MM.1S (cell line): ENCODE data around the gene TMIGD2.
A peak's percentile ranks its signal among the peaks of the same experiment; 100 is the strongest.

ENCODE experiments used
- DNase-seq: peaks from one replicate; pipeline ENCODE4 v3.0.0-alpha.2; 2015
- H2AFZ ChIP-seq: fragments of 300-600 bp; sonication (generic); 2 replicates; pipeline ENCODE4 v1.6.0; 2016; ENCODE audit warnings: antibody characterized with exemption, low read length
- H3F3A ChIP-seq: fragments of 300-600 bp; sonication (generic); 2 replicates; pipeline ENCODE4 v1.6.1; 2016; ENCODE audit warnings: mild to moderate bottlenecking, antibody characterized with exemption, low read length, moderate library complexity, mixed read lengths; ENCODE audit not compliant: insufficient read depth
- H3K27ac ChIP-seq: fragments of 300-600 bp; sonication (generic); 2 replicates; pipeline ENCODE4 v1.5.1; 2016; ENCODE audit warnings: mild to moderate bottlenecking, low read length
- H3K27me3 ChIP-seq: fragments of 300-600 bp; sonication (generic); replicated peaks from 2 replicates; pipeline ENCODE4 v1.6.0; 2016; ENCODE audit warnings: low read length; ENCODE audit not compliant: insufficient read depth
- H3K36me3 ChIP-seq: fragments of 300-600 bp; sonication (generic); replicated peaks from 2 replicates; pipeline ENCODE4 v1.6.1; 2016; ENCODE audit warnings: mild to moderate bottlenecking, low read length, mixed read lengths; ENCODE audit not compliant: insufficient read depth
- H3K4me1 ChIP-seq: fragments of 300-600 bp; sonication (generic); 2 replicates; pipeline ENCODE4 v1.6.1; 2016; ENCODE audit warnings: low read length, mixed read lengths
- H3K4me2 ChIP-seq: fragments of 300-600 bp; sonication (generic); 2 replicates; pipeline ENCODE4 v1.6.0; 2016; ENCODE audit warnings: low read depth, low read length
- H3K4me3 ChIP-seq: fragments of 300-600 bp; sonication (generic); 2 replicates; pipeline ENCODE4 v1.5.1; 2016; ENCODE audit warnings: low read length, mixed read lengths
- H3K79me2 ChIP-seq: fragments of 300-600 bp; sonication (generic); 2 replicates; pipeline ENCODE4 v1.6.1; 2016; ENCODE audit warnings: mixed run types, low read length, mixed read lengths
- H3K9ac ChIP-seq: fragments of 300-600 bp; sonication (generic); 2 replicates; pipeline ENCODE4 v1.6.1; 2016; ENCODE audit warnings: low read length, mixed read lengths
- H3K9me2 ChIP-seq: fragments of 300-600 bp; sonication (generic); replicated peaks from 2 replicates; pipeline ENCODE4 v1.6.1; 2016; ENCODE audit warnings: mild to moderate bottlenecking, low read length, mixed read lengths; ENCODE audit not compliant: insufficient read depth
- H3K9me3 ChIP-seq: fragments of 300-600 bp; sonication (generic); replicated peaks from 2 replicates; pipeline ENCODE4 v1.6.1; 2016; ENCODE audit warnings: mild to moderate bottlenecking, low read length, mixed read lengths; ENCODE audit not compliant: insufficient read depth
- H4K20me1 ChIP-seq: fragments of 300-600 bp; sonication (generic); 2 replicates; pipeline ENCODE4 v1.6.1; 2016; ENCODE audit warnings: mild to moderate bottlenecking, low read length, moderate library complexity, mixed read lengths; ENCODE audit not compliant: insufficient read depth
- EZH2 ChIP-seq: fragments of 300-600 bp; sonication (generic); optimal IDR thresholded peaks from 2 replicates; pipeline ENCODE3; 2017; ENCODE audit warnings: low read depth, mild to moderate bottlenecking, antibody characterized with exemption, low read length, mixed read lengths
- EZH2phosphoT487 ChIP-seq: fragments of 300-600 bp; sonication (generic); IDR thresholded peaks from 2 replicates; pipeline ENCODE4 v1.6.1; 2018; ENCODE audit warnings: antibody characterized with exemption, low read length
- TF ChIP-seq, protein P1 (sequence below): fragments of 300-600 bp; sonication (generic); IDR thresholded peaks from 2 replicates; pipeline ENCODE4 v1.5.1; 2016; ENCODE audit warnings: antibody characterized with exemption, low read length, mixed read lengths

The TMIGD2 gene

DNA sequence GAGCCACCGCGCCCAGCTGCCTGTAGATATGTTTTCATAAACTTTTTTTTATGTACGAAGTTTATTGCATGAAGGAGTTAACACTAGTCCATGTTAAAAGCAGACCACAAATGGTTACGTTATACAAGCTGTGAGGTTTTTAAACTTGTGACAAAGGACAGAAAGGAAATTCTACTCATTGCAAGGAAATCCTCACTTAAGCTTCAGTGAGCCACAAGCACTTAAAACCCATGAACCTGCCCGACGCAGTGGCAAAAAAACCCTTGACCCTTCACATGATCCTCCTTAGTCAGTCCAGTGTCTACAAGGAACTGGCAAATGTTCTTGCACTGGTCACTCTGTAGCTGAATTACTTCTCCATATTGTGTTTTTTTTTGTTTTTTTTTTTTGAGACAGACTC lies 45.3 kb upstream of the TMIGD2 start:
- Histone ChIP-seq H3K4me3 (no peak overlapping the region), H2AFZ (no peak overlapping the region), H4K20me1 (no peaks in the 10 kb centered on the region), H3K9me2 (no peaks in the 10 kb centered on the region), H3K4me2 (no peak overlapping the region), H3K9ac (no peak overlapping the region), H3K27ac (no peak overlapping the region), H3K79me2 (peaks cover 6% of the 10 kb centered on the region), H3K27me3 (no peaks in the 10 kb centered on the region), H3K36me3 (no peaks in the 10 kb centered on the region), H3K9me3 (no peaks in the 10 kb centered on the region), H3F3A (peaks cover 3% of the 10 kb centered on the region; the same call in 1 of the 2 replicates), H3K4me1 (peaks cover 6% of the 10 kb centered on the region; the same call in 1 of the 2 replicates)
- DNase-seq = no peak
- TF ChIP-seq, protein P1, sequence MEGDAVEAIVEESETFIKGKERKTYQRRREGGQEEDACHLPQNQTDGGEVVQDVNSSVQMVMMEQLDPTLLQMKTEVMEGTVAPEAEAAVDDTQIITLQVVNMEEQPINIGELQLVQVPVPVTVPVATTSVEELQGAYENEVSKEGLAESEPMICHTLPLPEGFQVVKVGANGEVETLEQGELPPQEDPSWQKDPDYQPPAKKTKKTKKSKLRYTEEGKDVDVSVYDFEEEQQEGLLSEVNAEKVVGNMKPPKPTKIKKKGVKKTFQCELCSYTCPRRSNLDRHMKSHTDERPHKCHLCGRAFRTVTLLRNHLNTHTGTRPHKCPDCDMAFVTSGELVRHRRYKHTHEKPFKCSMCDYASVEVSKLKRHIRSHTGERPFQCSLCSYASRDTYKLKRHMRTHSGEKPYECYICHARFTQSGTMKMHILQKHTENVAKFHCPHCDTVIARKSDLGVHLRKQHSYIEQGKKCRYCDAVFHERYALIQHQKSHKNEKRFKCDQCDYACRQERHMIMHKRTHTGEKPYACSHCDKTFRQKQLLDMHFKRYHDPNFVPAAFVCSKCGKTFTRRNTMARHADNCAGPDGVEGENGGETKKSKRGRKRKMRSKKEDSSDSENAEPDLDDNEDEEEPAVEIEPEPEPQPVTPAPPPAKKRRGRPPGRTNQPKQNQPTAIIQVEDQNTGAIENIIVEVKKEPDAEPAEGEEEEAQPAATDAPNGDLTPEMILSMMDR = no peak
- TF ChIP-seq EZH2phosphoT487 = no peak
- no peak for TF ChIP-seq EZH2

GRCh38 chr19:4346020-4346383 lies 43.8 kb upstream of the TMIGD2 start:
- Histone ChIP-seq H3K9me2 (no peaks in the 10 kb centered on the region), H3K4me1 (peaks cover 6% of the 10 kb centered on the region; the same call in 1 of the 2 replicates), H3K9ac (no peak overlapping the region), H3K4me2 (no peak overlapping the region), H3F3A (peaks cover 3% of the 10 kb centered on the region; the same call in 1 of the 2 replicates), H3K27ac (no peak overlapping the region), H3K4me3 (no peak overlapping the region), H4K20me1 (no peaks in the 10 kb centered on the region), H3K36me3 (no peaks in the 10 kb centered on the region), H2AFZ (no peak overlapping the region), H3K9me3 (no peaks in the 10 kb centered on the region), H3K79me2 (peaks cover 6% of the 10 kb centered on the region), H3K27me3 (no peaks in the 10 kb centered on the region)
- DNase-seq = no peak
- TF ChIP-seq EZH2 (no peak), EZH2phosphoT487 (no peak)
- TF ChIP-seq, protein P1 = no peak

GRCh38 chr19:4345342-4346019 lies 43.3 kb upstream of the TMIGD2 start:
- H3K27me3 ChIP-seq = no peaks in the 10 kb centered on the region
- H3K79me2 ChIP-seq = peaks cover 6% of the 10 kb centered on the region
- H3K4me2 ChIP-seq = no peak overlapping the region
- TF ChIP-seq EZH2phosphoT487 (no peak), EZH2 (no peak)
- TF ChIP-seq, protein P1 = no peak
- H3K9me3 ChIP-seq = no peaks in the 10 kb centered on the region
- peaks cover 6% of the 10 kb centered on the region; the same call in 1 of the 2 replicates for H3K4me1 ChIP-seq
- H3F3A ChIP-seq = peaks cover 3% of the 10 kb centered on the region; the same call in 1 of the 2 replicates
- DNase-seq = peak; percentile 2
- no peak overlapping the region for H2AFZ ChIP-seq
- H3K9ac ChIP-seq = no peak overlapping the region
- no peaks in the 10 kb centered on the region for H4K20me1 ChIP-seq
- no peaks in the 10 kb centered on the region for H3K36me3 ChIP-seq
- H3K4me3 ChIP-seq = no peak overlapping the region
- H3K27ac ChIP-seq = no peak overlapping the region
- H3K9me2 ChIP-seq = no peaks in the 10 kb centered on the region
